Osteoblast (primary cell): ENCODE measurements around the gene MANF. TPM values are rescaled to one million over a fixed set of nuclear protein-coding genes. Genes with fewer than 3 reads are reported as not detected.

Experiments
- DNase-seq: peaks from one replicate; pipeline ENCODE4 v3.0.0; 2011; ENCODE audit warnings: low spot score, mixed read lengths; ENCODE audit not compliant: insufficient read length; ENCODE audit errors: missing footprints
- H2AFZ ChIP-seq: 2 replicates; pipeline ENCODE4 v1.6.0; 2011; ENCODE audit warnings: mild to moderate bottlenecking, low read length
- H3K27ac ChIP-seq: 2 replicates; pipeline ENCODE4 v1.5.1; 2011; ENCODE audit warnings: mild to moderate bottlenecking, low read depth, low read length, moderate library complexity
- H3K27me3 ChIP-seq: 2 replicates; pipeline ENCODE4 v1.6.0; 2012; ENCODE audit warnings: mild to moderate bottlenecking, control low read depth, inconsistent platforms, low read length, moderate library complexity; ENCODE audit not compliant: insufficient read depth
- H3K36me3 ChIP-seq: 2 replicates; pipeline ENCODE4 v1.5.1; 2011; ENCODE audit warnings: mild to moderate bottlenecking, low read length, control low read depth, moderate library complexity; ENCODE audit not compliant: insufficient read depth
- H3K4me1 ChIP-seq: 2 replicates; pipeline ENCODE4 v1.5.1; 2011; ENCODE audit warnings: mild to moderate bottlenecking, low read length, control low read depth, moderate library complexity; ENCODE audit not compliant: insufficient read depth
- H3K4me2 ChIP-seq: 2 replicates; pipeline ENCODE4 v1.6.0; 2011; ENCODE audit warnings: mild to moderate bottlenecking, low read length; ENCODE audit not compliant: insufficient read depth
- H3K4me3 ChIP-seq: fragments of 200-600 bp; sonication (generic); 3 replicates; pipeline ENCODE4 v1.5.1; 2012; ENCODE audit warnings: mild to moderate bottlenecking, low read length, inconsistent platforms; ENCODE audit not compliant: insufficient read depth
- H3K79me2 ChIP-seq: 2 replicates; pipeline ENCODE4 v1.6.0; 2012; ENCODE audit warnings: mild to moderate bottlenecking, low read length, control low read depth, inconsistent platforms; ENCODE audit not compliant: insufficient read depth
- H3K9me3 ChIP-seq: 2 replicates; pipeline ENCODE4 v1.5.1; 2011; ENCODE audit warnings: low read depth, low read length, control low read depth
- H4K20me1 ChIP-seq: 2 replicates; pipeline ENCODE4 v1.6.0; 2012; ENCODE audit warnings: mild to moderate bottlenecking, low read length, control low read depth; ENCODE audit not compliant: insufficient read depth
- CTCF ChIP-seq: IDR thresholded peaks from 2 replicates; pipeline ENCODE4 v1.5.1; 2011; ENCODE audit warnings: mild to moderate bottlenecking, low read depth, low read length, moderate library complexity; ENCODE audit errors: extremely low read depth
- total RNA-seq: library from RNA; depleted of rRNA; stranded (reverse); fragments of >200 nt; gene quantifications from 2 replicates; pipeline ENCODE4 v1.2.3, GENCODE V29; 2012

Gene MANF
- total RNA-seq, 1 donor: 37.3 TPM

- Histone ChIP-seq H3K79me2 (peaks cover 5% of the 10 kb centered on the region), H2AFZ (no peak overlapping the region), H3K27ac (no peak overlapping the region), H3K9me3 (no peaks in the 10 kb centered on the region), H3K27me3 (no peaks in the 10 kb centered on the region), H3K4me3 (no peak overlapping the region), H4K20me1 (no peaks in the 10 kb centered on the region), H3K4me1 (no peaks in the 10 kb centered on the region), H3K4me2 (no peak overlapping the region), H3K36me3 (peaks cover 30% of the 10 kb centered on the region)
- TF ChIP-seq CTCF: no peak
- no peak for DNase-seq
These were observed 23.7 kb downstream of the MANF start for GRCh38 chr3:51408813-51409212.

- no peak overlapping the region for H2AFZ ChIP-seq
- no peak overlapping the region for H3K4me3 ChIP-seq
- no peak for DNase-seq
- no peak overlapping the region for H3K4me2 ChIP-seq
- no peaks in the 10 kb centered on the region for H3K27me3 ChIP-seq
- H3K27ac ChIP-seq: no peak overlapping the region
- peaks cover 20% of the 10 kb centered on the region for H3K36me3 ChIP-seq
- H3K79me2 ChIP-seq: no peaks in the 10 kb centered on the region
- TF ChIP-seq CTCF: no peak
- H4K20me1 ChIP-seq: no peaks in the 10 kb centered on the region
- no peaks in the 10 kb centered on the region for H3K4me1 ChIP-seq
- H3K9me3 ChIP-seq: no peaks in the 10 kb centered on the region
These were observed 37.1 kb downstream of the MANF start for GRCh38 chr3:51422211-51422610.

GRCh38 chr3:51426921-51427320 lies 41.8 kb downstream of the MANF start:
- Histone ChIP-seq H2AFZ (no peak overlapping the region), H3K27ac (no peak overlapping the region), H3K79me2 (no peaks in the 10 kb centered on the region), H3K4me3 (no peak overlapping the region), H4K20me1 (no peaks in the 10 kb centered on the region), H3K9me3 (no peaks in the 10 kb centered on the region), H3K36me3 (peaks cover 16% of the 10 kb centered on the region), H3K27me3 (no peaks in the 10 kb centered on the region), H3K4me2 (no peak overlapping the region), H3K4me1 (no peaks in the 10 kb centered on the region)
- no peak for DNase-seq
- no peak for TF ChIP-seq CTCF

GRCh38 chr3:51429138-51429537 lies 44.0 kb downstream of the MANF start:
- H3K27ac ChIP-seq: no peak overlapping the region
- no peaks in the 10 kb centered on the region for H3K9me3 ChIP-seq
- H3K36me3 ChIP-seq: peaks cover 26% of the 10 kb centered on the region
- no peaks in the 10 kb centered on the region for H4K20me1 ChIP-seq
- H3K27me3 ChIP-seq: no peaks in the 10 kb centered on the region
- H3K4me1 ChIP-seq: no peaks in the 10 kb centered on the region
- H3K4me2 ChIP-seq: no peak overlapping the region
- H2AFZ ChIP-seq: no peak overlapping the region
- H3K4me3 ChIP-seq: no peak overlapping the region
- H3K79me2 ChIP-seq: no peaks in the 10 kb centered on the region
- no peak for DNase-seq
- no peak for TF ChIP-seq CTCF
